Left renal cortex interstitium (tissue), 4 donors: Measurements from ENCODE around the gene KDM5B. TPM values are rescaled to one million over a fixed set of nuclear protein-coding genes. Genes with fewer than 3 reads are reported as not detected.
"Not testable (repeated sequence)": the region's sequence is repeated elsewhere in the genome, so short reads cannot be mapped to it uniquely, and the experiment has no call there.

Experiments used
- DNase-seq, 4 donors: peaks; one replicate each; pipeline ENCODE4 v3.0.0-alpha.2; 2013; ENCODE audit warnings: low read depth in 4 of 4, low spot score in 2 of 4, missing footprints in 1 of 4
- polyA plus RNA-seq, 4 donors: library from polyadenylated mRNA; unstranded; fragments of 120-200 nt; gene quantifications; one replicate each; pipeline ENCODE4 v1.2.1, GENCODE V29; 2013; ENCODE audit not compliant: insufficient read length in 4 of 4

KDM5B gene
- polyA plus RNA-seq, 4 donors = 89.6 to 105 (median 97.2) TPM

- no peak for DNase-seq
These were observed 14.0 kb downstream of the KDM5B start for GRCh38 chr1:202794051-202794740.

GRCh38 chr1:202791077-202791747, 17.0 kb downstream of the KDM5B start:
- DNase-seq = no peak

GRCh38 chr1:202788800-202789199, 19.4 kb downstream of the KDM5B start:
- no peak for DNase-seq

GRCh38 chr1:202786804-202787203, 21.4 kb downstream of the KDM5B start:
- no peak for DNase-seq

- DNase-seq = no peak
These were observed 27.0 kb downstream of the KDM5B start for GRCh38 chr1:202781180-202781579.

GRCh38 chr1:202770135-202770534, 38.1 kb downstream of the KDM5B start:
- no peak for DNase-seq

- DNase-seq = no peak
These were observed 42.5 kb downstream of the KDM5B start for GRCh38 chr1:202765721-202766120.

GRCh38 chr1:202762019-202762418, 46.2 kb downstream of the KDM5B start:
- no peak for DNase-seq

- no peak for DNase-seq
These were observed 47.6 kb downstream of the KDM5B start for GRCh38 chr1:202760589-202760988.

- no peak for DNase-seq
These were observed 51.8 kb downstream of the KDM5B start for GRCh38 chr1:202756391-202756790.

- DNase-seq = no peak
These were observed 53.9 kb downstream of the KDM5B start for GRCh38 chr1:202754293-202754692.

GRCh38 chr1:202752774-202753173, 55.4 kb downstream of the KDM5B start:
- DNase-seq = peak; percentile 31 to 62 (median 44)

- DNase-seq = no peak
These were observed 57.5 kb downstream of the KDM5B start for GRCh38 chr1:202750761-202751160.

GRCh38 chr1:202750024-202750423, 58.2 kb downstream of the KDM5B start:
- DNase-seq = no peak

- no peak for DNase-seq
These were observed 62.8 kb downstream of the KDM5B start for GRCh38 chr1:202745323-202745888.

- not testable (repeated sequence) for DNase-seq
These were observed 63.5 kb downstream of the KDM5B start for GRCh38 chr1:202744770-202745169.

GRCh38 chr1:202742496-202742895, 65.7 kb downstream of the KDM5B start:
- no peak for DNase-seq

- DNase-seq = no peak
These were observed 75.0 kb downstream of the KDM5B start for GRCh38 chr1:202733251-202733650.

- no peak for DNase-seq
These were observed 79.3 kb downstream of the KDM5B start for GRCh38 chr1:202728951-202729350.

GRCh38 chr1:202725526-202725925, 82.7 kb downstream of the KDM5B start:
- no peak for DNase-seq

- no peak for DNase-seq
These were observed 84.5 kb downstream of the KDM5B start for GRCh38 chr1:202723708-202724107.

GRCh38 chr1:202723046-202723445, 85.2 kb downstream of the KDM5B start:
- not testable (repeated sequence) for DNase-seq
